Ovary (tissue), 9 donors: ENCODE results near the gene TSC22D3. TPM values are rescaled to one million over a fixed set of nuclear protein-coding genes. Genes with fewer than 3 reads are reported as not detected.

Experiments used
- DNase-seq, 5 donors: peaks; one replicate each; pipeline ENCODE4 v3.0.0-alpha.2; 2019 to 2020
- H3K27ac ChIP-seq, 2 donors: fragments of 200-600 bp; one replicate each; pipeline versions ENCODE4 v1.5.1 to v1.8.0; 2019 to 2022
- H3K27me3 ChIP-seq: fragments of 200-600 bp; one replicate; pipeline ENCODE4 v1.8.0; 2022
- H3K36me3 ChIP-seq: fragments of 200-600 bp; sonication (generic); one replicate; pipeline ENCODE4 v1.5.1; 2019
- H3K4me1 ChIP-seq: one replicate; pipeline ENCODE4 v1.8.1; 2013; ENCODE audit warnings: mild to moderate bottlenecking, moderate library complexity; ENCODE audit not compliant: insufficient read depth
- H3K4me3 ChIP-seq: fragments of 200-600 bp; sonication (generic); one replicate; pipeline ENCODE4 v1.5.1; 2017
- H3K9me3 ChIP-seq, 2 donors: fragments of 200-600 bp in 1 of 2; sonication (generic) in 1 of 2; one replicate each; pipeline versions ENCODE4 v1.5.1 to v1.8.1; 2013 to 2019; ENCODE audit warnings: mild to moderate bottlenecking in 1 of 2, moderate library complexity in 1 of 2
- CTCF ChIP-seq, 3 donors: fragments of 450-650 bp in 2 of 3; fragments of 200-600 bp in 1 of 3; IDR thresholded peaks; one replicate each; pipeline versions ENCODE4 v1.5.1 to v1.8.0; 2016 to 2022; ENCODE audit warnings: antibody characterized with exemption in 3 of 3, mild to moderate bottlenecking in 1 of 3
- EP300 ChIP-seq: sonication (generic); formaldehyde crosslinking; IDR thresholded peaks from one replicate; pipeline ENCODE4 v1.6.1; 2017; ENCODE audit warnings: antibody characterized with exemption
- POLR2A ChIP-seq: fragments of 450-650 bp; IDR thresholded peaks from one replicate; pipeline ENCODE4 v1.6.1; 2017; ENCODE audit warnings: antibody characterized with exemption, mild to moderate bottlenecking, moderate library complexity
- WGBS, 3 donors: extraction: QIAGEN DNeasy Blood & Tissue Kit in 1 of 3; methylation state at CpG; one replicate each; pipeline versions ENCODE4 v1.1.5 to v1.1.7; 2013 to 2017; 5-methylcytosine and 5-hydroxymethylcytosine counted together
- intact Hi-C, 4 donors: fragments of 100-400 bp; cut with DNase I; formaldehyde crosslinking; loops; one replicate each; pipeline versions ENCODE4 v1.11.0 to v1.15.1; 2022 to 2023
- polyA plus RNA-seq, 2 donors: library from polyadenylated mRNA; stranded (reverse); fragments of 200-250 nt in 1 of 2; fragments of 350-450 nt in 1 of 2; fragmentation: Illumina TruSeq in 1 of 2; extraction: RNeasy Lipid Tissue Mini Kit (QIAGEN cat#74804) in 1 of 2; gene quantifications; one replicate each; pipeline ENCODE4 v1.2.3, GENCODE V29; 2013 to 2014
- total RNA-seq, 7 donors: library from RNA; depleted of rRNA in 2 of 7; stranded (reverse); fragments of >200 nt in 2 of 7; fragmentation: NEBNext Ultra II Directional in 3 of 7; extraction: Animal tissue kit (Norgen Biotek cat#: 25700) in 3 of 7; gene quantifications; one replicate each; pipeline versions ENCODE4 v1.1.0 to v1.2.4, GENCODE V29; 2016 to 2023
- donor health status: DM: no; HTN: no; CAD: no; lungs with moderate emphysema.
- donor health status: DM: no; HTN: no; CAD: no.
- donor health status: Bipolar disorder and iron deficiency.
- donor health status: DM: yes; HTN: yes; CAD: no.
- donor health status: DM: no; HTN: no; CAD: no.
- donor health status: DM: yes; HTN: yes; CAD: no.

Gene TSC22D3
- total and polyA plus RNA-seq, 9 donors = 91.5 to 645 (median 241) TPM

- DNase-seq = peak in 1 of 5 donors; percentile 18
- TF ChIP-seq EP300 (no peak), CTCF (IDR thresholded peaks at IDR 0.05) (no peak), POLR2A (no peak)
- Histone ChIP-seq H3K27me3 (no peaks in the 10 kb centered on the region), H3K4me3 (no peak overlapping the region), H3K9me3 (no peaks in the 10 kb centered on the region), H3K36me3 (no peaks in the 10 kb centered on the region), H3K4me1 (peaks cover 7% of the 10 kb centered on the region), H3K27ac (peak overlapping the region in 1 of 2 donors; percentile 13)
- WGBS, 3 donors = 53 to 58% (median 56%) methylated on average over 1 of the region's 1 CpG
- intact Hi-C loops = no loop called here
These were observed 74.0 kb downstream of the TSC22D3 start for GRCh38 chrX:107701493-107702121.

DNA sequence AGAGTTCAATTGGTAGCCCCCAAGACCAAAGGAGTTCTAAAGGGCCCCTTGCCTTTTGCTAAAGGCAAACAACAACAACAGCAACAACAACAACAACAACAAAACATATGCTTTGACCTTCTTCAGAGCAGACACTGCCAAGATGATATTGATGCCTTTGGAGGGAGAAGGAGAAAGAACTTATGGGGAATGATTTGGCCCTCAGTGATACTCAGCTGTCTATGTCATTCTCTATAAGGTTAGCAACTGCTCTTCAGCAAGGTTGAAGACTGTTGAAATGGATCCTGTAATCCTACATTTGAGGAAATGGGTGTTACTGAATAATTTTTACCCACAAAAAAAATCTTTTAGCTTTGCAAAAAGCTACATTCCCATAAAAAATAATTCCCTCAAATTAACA is 74.8 kb downstream of the TSC22D3 start:
- peak overlapping the region in 1 of 2 donors; percentile 13 for H3K27ac ChIP-seq
- intact Hi-C loops = no loop called here
- H3K4me3 ChIP-seq = no peak overlapping the region
- TF ChIP-seq EP300 = no peak
- TF ChIP-seq POLR2A = no peak
- TF ChIP-seq CTCF (IDR thresholded peaks at IDR 0.05) = no peak
- H3K36me3 ChIP-seq = no peaks in the 10 kb centered on the region
- H3K27me3 ChIP-seq = no peaks in the 10 kb centered on the region
- no peaks in the 10 kb centered on the region for H3K9me3 ChIP-seq
- peaks cover 7% of the 10 kb centered on the region for H3K4me1 ChIP-seq
- no peak for DNase-seq

GRCh38 chrX:107700317-107700774 is 75.2 kb downstream of the TSC22D3 start:
- TF ChIP-seq CTCF (IDR thresholded peaks at IDR 0.05) (no peak), EP300 (peak; percentile 57), POLR2A (no peak)
- no peak overlapping the region for H3K4me3 ChIP-seq
- WGBS, 3 donors = 15 to 18% (median 17%) methylated on average over 4 of the region's 4 CpGs

GRCh38 chrX:107699616-107700015 is 76.0 kb downstream of the TSC22D3 start:
- no peaks in the 10 kb centered on the region for H3K36me3 ChIP-seq
- TF ChIP-seq CTCF (IDR thresholded peaks at IDR 0.05) (no peak), POLR2A (no peak), EP300 (no peak)
- H3K4me1 ChIP-seq = peaks cover 7% of the 10 kb centered on the region
- WGBS, 3 donors = 82 to 95% (median 87%) methylated on average over 2 of the region's 2 CpGs
- H3K27ac ChIP-seq = peak overlapping the region in 1 of 2 donors; percentile 46
- H3K27me3 ChIP-seq = no peaks in the 10 kb centered on the region
- intact Hi-C loops = no loop called here
- no peaks in the 10 kb centered on the region for H3K9me3 ChIP-seq
- peak in 1 of 5 donors; percentile 1 for DNase-seq
- H3K4me3 ChIP-seq = no peak overlapping the region

More at GRCh38 chrX:107700317-107700774, 75.2 kb downstream of the TSC22D3 start:
- H3K27me3 ChIP-seq = no peaks in the 10 kb centered on the region
- H3K36me3 ChIP-seq = no peaks in the 10 kb centered on the region
- peaks cover 7% of the 10 kb centered on the region for H3K4me1 ChIP-seq
- no peaks in the 10 kb centered on the region for H3K9me3 ChIP-seq
- peak in 1 of 5 donors; percentile 70 for DNase-seq
- H3K27ac ChIP-seq = peak overlapping the region in 1 of 2 donors; percentile 46
- intact Hi-C loops = no loop called here
